Adrenal gland (tissue), 12 donors: Measurements from ENCODE around the gene PPIL4. TPM values are rescaled to one million over a fixed set of nuclear protein-coding genes. Genes with fewer than 3 reads are reported as not detected.

ENCODE experiments used
- DNase-seq, 7 donors: peaks; one replicate each; pipeline ENCODE4 v3.0.0-alpha.2; 2019 to 2020
- H3K27ac ChIP-seq, 5 donors: fragments of 200-600 bp; sonication (generic) in 4 of 5; 1 replicate in 3 of 5; 2 replicates in 2 of 5; pipeline versions ENCODE4 v1.5.1 to v1.8.0; 2016 to 2020; ENCODE audit warnings: mild to moderate bottlenecking in 1 of 5
- H3K27me3 ChIP-seq: fragments of 200-600 bp; 2 replicates; pipeline ENCODE4 v1.8.0; 2021
- H3K36me3 ChIP-seq, 2 donors: fragments of 200-600 bp; replicated peaks in 1 of 2; 1 replicate in 1 of 2; 2 replicates in 1 of 2; pipeline versions ENCODE4 v1.5.1 to v1.8.0; 2018 to 2022
- H3K4me1 ChIP-seq, 2 donors: fragments of 200-600 bp; replicated peaks in 1 of 2; 1 replicate in 1 of 2; 2 replicates in 1 of 2; pipeline versions ENCODE4 v1.5.1 to v1.8.0; 2018 to 2021
- H3K4me3 ChIP-seq, 4 donors: fragments of 200-600 bp; sonication (generic) in 3 of 4; one replicate each; pipeline ENCODE4 v1.5.1; 2016 to 2018
- H3K9me3 ChIP-seq, 3 donors: fragments of 200-600 bp; sonication (generic) in 1 of 3; replicated peaks in 1 of 3; 1 replicate in 2 of 3; 2 replicates in 1 of 3; pipeline versions ENCODE4 v1.5.1 to v1.8.0; 2016 to 2021
- CTCF ChIP-seq, 6 experiments: fragments of 450-650 bp in 4 of 6; fragments of 200-600 bp in 2 of 6; sonication (generic) in 1 of 6; IDR thresholded peaks; 1 replicate in 5 of 6; 2 replicates in 1 of 6; pipeline versions ENCODE4 v1.5.1 to v1.8.0; 2016 to 2021; ENCODE audit warnings: antibody characterized with exemption in 6 of 6, mild to moderate bottlenecking in 2 of 6, moderate library complexity in 1 of 6
- POLR2A ChIP-seq, 2 donors: fragments of 450-650 bp; IDR thresholded peaks; one replicate each; pipeline ENCODE4 v1.6.1; 2017; ENCODE audit warnings: antibody characterized with exemption in 2 of 2, mild to moderate bottlenecking in 2 of 2, moderate library complexity in 1 of 2
- WGBS, 4 donors: extraction: QIAGEN DNeasy Blood & Tissue Kit in 2 of 4; methylation state at CpG; one replicate each; pipeline versions ENCODE4 v1.1.5 to v1.1.7; 2013 to 2017; 5-methylcytosine and 5-hydroxymethylcytosine counted together
- intact Hi-C, 2 donors: fragments of 100-400 bp; cut with DNase I; formaldehyde crosslinking; loops; one replicate each; pipeline versions ENCODE4 v1.14.1 to v1.15.0; 2022 to 2023
- polyA plus RNA-seq, 3 donors: library from polyadenylated mRNA; stranded (reverse); fragments of 200-250 nt in 2 of 3; fragments of 350-450 nt in 1 of 3; fragmentation: Illumina TruSeq in 1 of 3; extraction: RNeasy Lipid Tissue Mini Kit (QIAGEN cat#74804) in 1 of 3; gene quantifications; one replicate each; pipeline ENCODE4 v1.2.3, GENCODE V29; 2013 to 2014
- total RNA-seq, 9 donors: library from RNA; depleted of rRNA in 4 of 9; stranded (reverse); fragments of >200 nt in 4 of 9; fragments of 120-200 nt in 1 of 9; fragmentation: NEBNext Ultra II Directional in 1 of 9; extraction: Animal tissue kit (Norgen Biotek cat#: 25700) in 1 of 9; gene quantifications; one replicate each; pipeline versions ENCODE4 v1.1.0 to v1.2.4, GENCODE V29; 2013 to 2023
- donor health status: healthy with polysubstance abuse.
- donor health status: Bipolar disorder and iron deficiency.
- donor health status: DM: yes; HTN: yes; CAD: no.
- donor health status: DM: no; HTN: no; CAD: no.
- donor health status: DM: no; HTN: no; CAD: no.
- donor health status: DM: yes; HTN: yes; CAD: no.

Gene PPIL4
- total and polyA plus RNA-seq, 12 donors, result 15.1 to 56.9 (median 25.8) TPM

GRCh38 chr6:149484733-149485700 lies 60.8 kb downstream of the PPIL4 start, which contains the start of gene ZC3H12D:
TSS of gene ZC3H12D (minus strand) at chr6:149485014. CDS start at chr6:149474543, 10,471 bp downstream.
- Histone ChIP-seq H3K27ac (peak within 1 kb of the TSS in 2 of 5 donors; percentile 70 to 79), H3K9me3 (no peaks in the 10 kb centered on the region), H3K4me1 (no peaks in the 10 kb centered on the region), H3K27me3 (no peaks in the 10 kb centered on the region), H3K4me3 (no peak within 1 kb of the TSS), H3K36me3 (no peaks in the 10 kb centered on the region)
- TF ChIP-seq CTCF (IDR thresholded peaks at IDR 0.05) (peak in 3 of 6 experiments; percentile 17 to 33 (median 19)), POLR2A (IDR thresholded peaks at IDR 0.05) (no peak)
- peak; percentile 23 to 60 (median 35) for DNase-seq
- intact Hi-C loops, result no loop called here
- 64 to 69% (median 65%) methylated on average over 15 to 22 of the region's 22 CpGs for WGBS, 4 donors

DNA sequence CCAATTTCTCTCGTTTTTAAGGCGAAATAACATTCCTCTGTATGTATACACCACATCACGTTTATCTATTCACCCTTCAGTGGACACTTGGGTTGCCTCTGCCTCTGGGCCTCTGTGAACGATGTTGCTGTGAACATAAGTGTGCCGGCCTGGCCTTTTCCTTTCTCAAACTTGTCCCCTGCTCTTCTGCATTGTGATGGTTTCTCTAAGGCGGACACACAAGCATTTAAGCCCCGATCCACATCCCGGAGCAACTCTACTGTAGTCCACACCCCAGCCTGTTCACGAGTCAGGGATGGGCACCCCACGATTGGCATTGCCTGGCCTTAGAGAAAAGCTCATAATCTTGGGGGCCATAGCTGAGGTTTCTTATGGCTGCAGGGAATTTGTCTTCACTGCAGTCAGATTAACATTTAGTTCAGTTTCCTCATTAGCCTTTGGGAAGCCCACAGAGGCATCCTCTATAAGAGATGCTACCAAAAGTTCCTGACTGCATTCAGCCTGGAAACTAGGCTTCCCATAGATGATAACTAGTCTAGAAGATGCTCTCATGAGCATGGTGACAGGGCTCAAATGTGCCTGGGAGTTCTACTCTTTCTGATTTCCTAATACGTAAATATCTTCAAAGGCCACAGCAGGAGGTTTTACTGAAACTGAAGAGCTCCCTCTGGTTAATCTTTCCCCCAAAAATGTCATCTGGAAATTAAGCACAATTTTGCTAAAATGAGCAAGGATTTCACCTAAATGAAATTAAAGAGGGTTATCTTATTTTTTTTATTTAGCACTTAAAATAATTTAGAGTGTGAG lies 61.8 kb downstream of the PPIL4 start:
- no peaks in the 10 kb centered on the region for H3K4me1 ChIP-seq
- no peak for DNase-seq
- no peaks in the 10 kb centered on the region for H3K36me3 ChIP-seq
- intact Hi-C loops, result no loop called here
- WGBS, 4 donors, result 83 to 90% (median 88%) methylated on average over 11 of the region's 11 CpGs
- no peaks in the 10 kb centered on the region for H3K9me3 ChIP-seq
- no peaks in the 10 kb centered on the region for H3K27me3 ChIP-seq
- H3K27ac ChIP-seq, result peak overlapping the region in 3 of 5 donors; percentile 8 to 79 (median 70)
- no peak for TF ChIP-seq POLR2A (IDR thresholded peaks at IDR 0.05)
- TF ChIP-seq CTCF (IDR thresholded peaks at IDR 0.05), result no peak
- H3K4me3 ChIP-seq, result no peak overlapping the region

DNA sequence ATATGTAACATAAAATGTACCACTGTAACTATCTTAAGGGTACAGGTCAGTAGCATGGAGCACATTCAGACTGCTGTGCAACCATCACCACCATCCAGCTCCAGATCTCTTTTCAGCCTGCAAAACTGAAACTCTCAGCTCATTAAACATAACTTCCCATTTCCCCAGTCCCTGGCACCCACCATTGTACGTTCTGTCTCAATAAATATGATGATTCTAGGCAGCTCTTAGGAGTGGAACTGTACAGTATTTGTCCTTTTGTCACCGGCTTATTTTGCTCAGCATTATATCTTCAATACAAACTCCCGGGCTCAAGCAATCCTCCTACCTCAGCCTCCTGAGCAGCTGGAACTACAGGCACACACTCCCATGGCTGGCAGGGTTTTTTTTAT lies 62.5 kb downstream of the PPIL4 start:
- Histone ChIP-seq H3K4me1 (no peaks in the 10 kb centered on the region), H3K4me3 (no peak overlapping the region), H3K9me3 (no peaks in the 10 kb centered on the region), H3K27me3 (no peaks in the 10 kb centered on the region), H3K36me3 (no peaks in the 10 kb centered on the region), H3K27ac (peak overlapping the region in 2 of 5 donors; percentile 8 to 79)
- WGBS, 4 donors, result 72 to 86% (median 75%) methylated on average over 3 of the region's 3 CpGs
- TF ChIP-seq CTCF (IDR thresholded peaks at IDR 0.05) (no peak), POLR2A (IDR thresholded peaks at IDR 0.05) (no peak)
- intact Hi-C loops, result no loop called here
- DNase-seq, result no peak
